ENCODE measurements around the gene DDX24. TPM values are rescaled to one million over a fixed set of nuclear protein-coding genes. Genes with fewer than 3 reads are reported as not detected.

DDX24 gene
- total and polyA plus RNA-seq, 2 donors (not counting 1 experiment from before 2014, with no cell fraction given) = 143 to 192 TPM

DNA sequence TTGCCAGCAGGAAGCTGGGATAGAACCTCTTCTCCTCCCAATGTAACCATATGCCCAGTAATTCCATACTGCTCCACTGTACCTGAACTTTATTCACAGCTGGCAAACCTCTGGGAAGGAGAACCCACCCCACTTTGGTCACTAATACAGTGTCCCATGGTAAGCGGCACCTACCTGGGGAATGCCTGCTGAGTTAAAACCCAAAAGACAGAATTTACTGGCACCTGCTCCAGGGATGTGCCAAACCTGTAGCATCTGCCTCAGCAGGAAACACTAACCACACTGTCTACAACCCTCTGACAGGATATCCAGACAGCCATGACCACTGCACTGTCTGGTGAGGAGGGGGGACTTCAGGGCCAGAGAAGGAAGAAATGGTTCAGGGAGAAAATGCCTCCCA is 26.6 kb downstream of the DDX24 start:
- Histone ChIP-seq H2AFZ (ENCODE audit: low read length) (no peak overlapping the region), H3K27me3 (ENCODE audit: control insufficient read depth, insufficient read depth, low read length) (no peaks in the 10 kb centered on the region), H3K4me1 (ENCODE audit: control insufficient read depth, extremely low read depth, insufficient read depth, low read length) (no peaks in the 10 kb centered on the region), H4K20me1 (ENCODE audit: control insufficient read depth, extremely low read depth, insufficient read depth, low read length) (no peaks in the 10 kb centered on the region), H3K4me2 (ENCODE audit: extremely low read depth, insufficient read depth, low read length) (no peak overlapping the region), H3K27ac (ENCODE audit: insufficient read depth, low read length) (no peak overlapping the region), H3K9me3 (ENCODE audit: control insufficient read depth, insufficient read depth, low read depth, low read length) (no peaks in the 10 kb centered on the region), H3K79me2 (ENCODE audit: control insufficient read depth, insufficient read depth, low read length) (no peaks in the 10 kb centered on the region), H3K4me3 (replicated peaks in 1 of 4; ENCODE audit: control extremely low read depth in 1 of 4, insufficient read depth in 1 of 4, low read depth in 3 of 4, low read length in 4 of 4) (no peak overlapping the region), H3K9ac (ENCODE audit: insufficient read depth, low read length) (no peak overlapping the region), H3K36me3 (ENCODE audit: control insufficient read depth, insufficient read depth, low read length) (peaks cover 25% of the 10 kb centered on the region)
- no peak for DNase-seq (ENCODE audit: low read depth in 2 of 2)
- no peak for TF ChIP-seq EZH2 (IDR thresholded peaks at IDR 0.05; ENCODE audit: low read length, missing control alignments)
- TF ChIP-seq, protein P1, sequence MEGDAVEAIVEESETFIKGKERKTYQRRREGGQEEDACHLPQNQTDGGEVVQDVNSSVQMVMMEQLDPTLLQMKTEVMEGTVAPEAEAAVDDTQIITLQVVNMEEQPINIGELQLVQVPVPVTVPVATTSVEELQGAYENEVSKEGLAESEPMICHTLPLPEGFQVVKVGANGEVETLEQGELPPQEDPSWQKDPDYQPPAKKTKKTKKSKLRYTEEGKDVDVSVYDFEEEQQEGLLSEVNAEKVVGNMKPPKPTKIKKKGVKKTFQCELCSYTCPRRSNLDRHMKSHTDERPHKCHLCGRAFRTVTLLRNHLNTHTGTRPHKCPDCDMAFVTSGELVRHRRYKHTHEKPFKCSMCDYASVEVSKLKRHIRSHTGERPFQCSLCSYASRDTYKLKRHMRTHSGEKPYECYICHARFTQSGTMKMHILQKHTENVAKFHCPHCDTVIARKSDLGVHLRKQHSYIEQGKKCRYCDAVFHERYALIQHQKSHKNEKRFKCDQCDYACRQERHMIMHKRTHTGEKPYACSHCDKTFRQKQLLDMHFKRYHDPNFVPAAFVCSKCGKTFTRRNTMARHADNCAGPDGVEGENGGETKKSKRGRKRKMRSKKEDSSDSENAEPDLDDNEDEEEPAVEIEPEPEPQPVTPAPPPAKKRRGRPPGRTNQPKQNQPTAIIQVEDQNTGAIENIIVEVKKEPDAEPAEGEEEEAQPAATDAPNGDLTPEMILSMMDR (conservative IDR thresholded peaks at IDR 0.05 in 1 of 2, IDR thresholded peaks at IDR 0.05 in 1 of 2; ENCODE audit: low read depth in 1 of 2, low read length in 2 of 2) = no peak

DNA sequence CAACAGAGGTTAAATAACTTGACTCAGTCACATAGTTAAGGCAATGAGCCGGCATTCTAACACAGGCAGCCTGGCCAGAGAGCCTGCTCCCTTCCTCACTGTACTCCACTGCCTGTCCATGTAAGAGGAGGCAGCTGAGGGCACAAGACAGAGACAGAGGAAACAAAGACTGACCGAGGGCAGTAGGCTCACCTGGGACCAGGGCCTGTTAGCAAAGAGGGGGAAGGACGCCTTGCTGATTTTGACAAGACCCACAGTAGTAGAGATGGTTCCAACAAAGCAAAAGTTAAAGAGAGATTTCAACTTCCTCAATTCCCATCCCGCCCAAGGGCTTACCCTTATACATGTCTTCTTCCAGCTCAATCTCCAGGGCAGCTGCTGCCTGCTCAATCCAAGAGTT is 28.3 kb downstream of the DDX24 start:
- Histone ChIP-seq H2AFZ (ENCODE audit: low read length) (no peak overlapping the region), H3K36me3 (ENCODE audit: control insufficient read depth, insufficient read depth, low read length) (peaks cover 28% of the 10 kb centered on the region), H3K4me2 (ENCODE audit: extremely low read depth, insufficient read depth, low read length) (no peak overlapping the region), H3K27ac (ENCODE audit: insufficient read depth, low read length) (no peak overlapping the region), H3K9me3 (ENCODE audit: control insufficient read depth, insufficient read depth, low read depth, low read length) (no peaks in the 10 kb centered on the region), H3K4me1 (ENCODE audit: control insufficient read depth, extremely low read depth, insufficient read depth, low read length) (no peaks in the 10 kb centered on the region), H3K4me3 (replicated peaks in 1 of 4; ENCODE audit: control extremely low read depth in 1 of 4, insufficient read depth in 1 of 4, low read depth in 3 of 4, low read length in 4 of 4) (no peak overlapping the region), H3K9ac (ENCODE audit: insufficient read depth, low read length) (no peak overlapping the region), H4K20me1 (ENCODE audit: control insufficient read depth, extremely low read depth, insufficient read depth, low read length) (no peaks in the 10 kb centered on the region), H3K27me3 (ENCODE audit: control insufficient read depth, insufficient read depth, low read length) (no peaks in the 10 kb centered on the region), H3K79me2 (ENCODE audit: control insufficient read depth, insufficient read depth, low read length) (no peaks in the 10 kb centered on the region)
- no peak for TF ChIP-seq EZH2 (IDR thresholded peaks at IDR 0.05; ENCODE audit: low read length, missing control alignments)
- TF ChIP-seq, protein P1 (conservative IDR thresholded peaks at IDR 0.05 in 1 of 2, IDR thresholded peaks at IDR 0.05 in 1 of 2; ENCODE audit: low read depth in 1 of 2, low read length in 2 of 2) = no peak
- no peak for DNase-seq (ENCODE audit: low read depth in 2 of 2)

DNA sequence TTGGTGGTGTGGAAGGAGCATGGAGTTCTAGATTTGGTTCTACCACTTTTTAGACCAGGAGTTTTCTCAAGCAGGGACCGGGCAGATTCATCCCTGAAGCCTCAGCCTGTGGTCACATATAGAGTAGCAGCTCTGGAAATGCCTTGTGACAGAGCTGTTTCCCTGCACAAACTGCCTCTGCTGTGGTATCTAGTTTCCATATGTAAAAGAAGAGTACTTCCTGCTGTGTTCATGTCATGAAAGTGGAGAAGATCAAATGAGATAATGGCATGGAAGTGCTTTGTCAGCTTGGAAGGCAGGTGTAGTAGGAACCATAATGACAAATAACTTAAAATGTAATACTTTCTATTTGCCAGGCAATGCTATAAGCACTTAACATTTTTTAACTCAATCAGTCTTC is 28.8 kb downstream of the DDX24 start:
- H2AFZ ChIP-seq (ENCODE audit: low read length) = no peak overlapping the region
- peaks cover 29% of the 10 kb centered on the region for H3K36me3 ChIP-seq (ENCODE audit: control insufficient read depth, insufficient read depth, low read length)

More for the DNA sequence above, 28.8 kb downstream of the DDX24 start:
- Histone ChIP-seq H3K4me3 (replicated peaks in 1 of 4; ENCODE audit: control extremely low read depth in 1 of 4, insufficient read depth in 1 of 4, low read depth in 3 of 4, low read length in 4 of 4) (no peak overlapping the region), H3K4me1 (ENCODE audit: control insufficient read depth, extremely low read depth, insufficient read depth, low read length) (no peaks in the 10 kb centered on the region), H3K27me3 (ENCODE audit: control insufficient read depth, insufficient read depth, low read length) (no peaks in the 10 kb centered on the region), H4K20me1 (ENCODE audit: control insufficient read depth, extremely low read depth, insufficient read depth, low read length) (no peaks in the 10 kb centered on the region), H3K9me3 (ENCODE audit: control insufficient read depth, insufficient read depth, low read depth, low read length) (no peaks in the 10 kb centered on the region), H3K4me2 (ENCODE audit: extremely low read depth, insufficient read depth, low read length) (no peak overlapping the region), H3K9ac (ENCODE audit: insufficient read depth, low read length) (no peak overlapping the region), H3K27ac (ENCODE audit: insufficient read depth, low read length) (no peak overlapping the region), H3K79me2 (ENCODE audit: control insufficient read depth, insufficient read depth, low read length) (no peaks in the 10 kb centered on the region)
- TF ChIP-seq, protein P1 (conservative IDR thresholded peaks at IDR 0.05 in 1 of 2, IDR thresholded peaks at IDR 0.05 in 1 of 2; ENCODE audit: low read depth in 1 of 2, low read length in 2 of 2) = no peak
- no peak for TF ChIP-seq EZH2 (IDR thresholded peaks at IDR 0.05; ENCODE audit: low read length, missing control alignments)
- DNase-seq (ENCODE audit: low read depth in 2 of 2) = no peak

All from fibroblast of lung (primary cell).